Hepatocyte (in vitro differentiated cells): ENCODE data around the gene ATP1B4.

Experiments used
- EZH2 ChIP-seq: fragments of 200-600 bp; sonication (generic); IDR thresholded peaks from 2 replicates; pipeline ENCODE4 v1.6.1; 2016; ENCODE audit warnings: antibody characterized with exemption, mild to moderate bottlenecking, borderline replicate concordance
- TF ChIP-seq, protein P1 (sequence below): fragments of 200-600 bp; sonication (generic); IDR thresholded peaks from 2 replicates; pipeline ENCODE4 v1.5.1; 2016; ENCODE audit warnings: antibody characterized with exemption, mild to moderate bottlenecking; ENCODE audit not compliant: poor library complexity

GRCh38 chrX:120334603-120335002 is 27.3 kb upstream of the ATP1B4 start:
- TF ChIP-seq, protein P1, sequence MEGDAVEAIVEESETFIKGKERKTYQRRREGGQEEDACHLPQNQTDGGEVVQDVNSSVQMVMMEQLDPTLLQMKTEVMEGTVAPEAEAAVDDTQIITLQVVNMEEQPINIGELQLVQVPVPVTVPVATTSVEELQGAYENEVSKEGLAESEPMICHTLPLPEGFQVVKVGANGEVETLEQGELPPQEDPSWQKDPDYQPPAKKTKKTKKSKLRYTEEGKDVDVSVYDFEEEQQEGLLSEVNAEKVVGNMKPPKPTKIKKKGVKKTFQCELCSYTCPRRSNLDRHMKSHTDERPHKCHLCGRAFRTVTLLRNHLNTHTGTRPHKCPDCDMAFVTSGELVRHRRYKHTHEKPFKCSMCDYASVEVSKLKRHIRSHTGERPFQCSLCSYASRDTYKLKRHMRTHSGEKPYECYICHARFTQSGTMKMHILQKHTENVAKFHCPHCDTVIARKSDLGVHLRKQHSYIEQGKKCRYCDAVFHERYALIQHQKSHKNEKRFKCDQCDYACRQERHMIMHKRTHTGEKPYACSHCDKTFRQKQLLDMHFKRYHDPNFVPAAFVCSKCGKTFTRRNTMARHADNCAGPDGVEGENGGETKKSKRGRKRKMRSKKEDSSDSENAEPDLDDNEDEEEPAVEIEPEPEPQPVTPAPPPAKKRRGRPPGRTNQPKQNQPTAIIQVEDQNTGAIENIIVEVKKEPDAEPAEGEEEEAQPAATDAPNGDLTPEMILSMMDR, result no peak
- TF ChIP-seq EZH2, result no peak
